HG03342 (cell line): Measurements from ENCODE around the gene ZNF516.
A peak's percentile ranks its signal among the peaks of the same experiment; 100 is the strongest.

Experiments
- ATAC-seq: cut with Tn5 transposase; IDR thresholded peaks from one replicate; pipeline ENCODE4 v1.9.1; 2021; ENCODE audit warnings: mild to moderate bottlenecking, moderate library complexity; ENCODE audit not compliant: unreplicated experiment

Gene ZNF516

DNA sequence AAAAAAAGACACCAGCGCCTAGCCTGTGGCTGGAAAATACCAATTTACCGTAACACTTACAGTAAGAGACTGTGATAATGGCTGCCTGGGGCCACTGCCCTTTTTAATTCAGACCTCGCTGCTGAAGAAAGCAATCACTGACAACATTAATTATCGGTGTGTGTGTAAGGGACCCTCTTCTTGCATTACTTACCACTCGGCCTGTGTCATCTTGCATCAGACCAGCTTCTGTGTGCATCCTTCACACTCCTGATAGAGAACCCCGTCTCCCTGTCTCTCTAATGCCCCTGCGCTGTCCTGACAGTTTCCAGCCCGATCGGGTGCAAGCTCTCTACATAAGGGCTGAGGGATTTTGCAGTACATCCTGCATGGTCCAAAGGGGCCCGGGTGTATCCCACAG lies 124.4 kb downstream of the ZNF516 start:
- no peak for ATAC-seq

DNA sequence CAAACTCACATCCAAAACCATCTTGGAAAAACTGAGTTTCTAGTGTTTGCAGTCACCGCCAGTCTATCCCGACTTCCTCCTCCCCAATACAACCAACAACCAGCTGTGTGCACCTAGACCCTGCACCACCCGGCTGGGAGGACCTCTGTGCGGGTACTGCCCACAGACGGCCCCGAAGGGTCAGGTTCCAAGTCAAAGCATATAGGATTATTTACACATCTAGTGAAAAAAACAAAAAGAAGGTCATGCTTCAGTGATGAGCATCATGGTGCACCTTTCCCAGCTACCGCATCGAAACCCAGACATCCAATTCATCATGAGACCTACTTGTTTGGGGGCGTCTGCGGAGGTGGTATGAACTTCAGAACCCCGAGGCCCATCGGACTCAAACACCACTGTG lies 124.8 kb downstream of the ZNF516 start:
- ATAC-seq, result no peak

DNA sequence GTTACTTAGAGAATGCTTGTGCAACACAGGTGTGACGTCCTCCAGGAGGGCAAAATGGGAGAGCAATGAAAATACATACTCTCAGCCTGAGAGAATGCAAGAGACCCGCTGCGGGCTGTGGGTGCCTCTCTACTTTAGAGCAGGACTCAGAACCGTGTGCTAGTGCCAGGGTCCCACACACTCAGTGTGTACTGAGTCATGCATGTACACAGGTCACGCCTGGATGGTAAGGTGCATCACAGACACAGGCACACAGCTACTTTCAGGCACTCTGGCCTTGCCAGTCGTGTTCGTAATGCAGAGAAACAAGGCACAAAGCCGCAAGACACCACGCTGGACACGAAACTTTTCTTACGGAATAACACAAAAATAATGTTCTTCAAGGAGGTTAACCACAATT lies 125.3 kb downstream of the ZNF516 start:
- ATAC-seq, result no peak

DNA sequence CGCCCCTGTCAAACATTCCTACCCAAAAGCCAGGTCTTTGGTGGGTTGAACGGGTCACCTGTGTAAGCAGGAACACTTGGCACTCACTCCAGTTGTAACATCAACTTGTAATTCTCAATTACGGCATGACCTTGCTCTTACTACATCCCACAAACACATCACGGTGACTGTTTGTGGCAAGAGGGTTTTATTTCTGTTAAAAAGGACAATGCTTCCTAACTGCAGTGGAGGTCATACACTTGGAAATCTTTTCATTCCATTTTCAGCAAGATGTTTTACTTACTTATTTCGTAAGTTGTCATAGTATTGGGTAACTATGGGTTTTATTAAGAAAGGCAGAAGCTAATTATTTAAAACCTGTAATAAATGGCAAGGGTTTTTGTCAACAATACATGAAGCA lies 126.1 kb downstream of the ZNF516 start:
- no peak for ATAC-seq

DNA sequence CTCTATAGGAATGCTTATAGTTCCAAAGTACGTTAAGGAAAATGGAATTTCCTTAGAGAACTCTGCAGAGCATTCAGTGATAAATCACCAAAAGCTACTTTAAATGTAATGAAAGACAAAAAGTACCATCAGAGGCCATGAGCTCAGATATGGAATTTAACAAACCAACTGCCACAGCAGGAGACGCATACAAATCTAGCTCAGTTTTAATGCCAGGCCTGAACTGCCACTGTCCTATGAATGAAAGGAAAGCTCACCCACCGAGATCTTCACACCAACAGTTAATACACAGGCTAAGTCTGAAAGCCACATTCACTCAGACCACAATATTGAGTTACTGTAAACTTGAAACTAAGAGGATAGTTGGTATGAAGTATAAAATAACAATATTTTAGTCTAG lies 126.8 kb downstream of the ZNF516 start:
- no peak for ATAC-seq

DNA sequence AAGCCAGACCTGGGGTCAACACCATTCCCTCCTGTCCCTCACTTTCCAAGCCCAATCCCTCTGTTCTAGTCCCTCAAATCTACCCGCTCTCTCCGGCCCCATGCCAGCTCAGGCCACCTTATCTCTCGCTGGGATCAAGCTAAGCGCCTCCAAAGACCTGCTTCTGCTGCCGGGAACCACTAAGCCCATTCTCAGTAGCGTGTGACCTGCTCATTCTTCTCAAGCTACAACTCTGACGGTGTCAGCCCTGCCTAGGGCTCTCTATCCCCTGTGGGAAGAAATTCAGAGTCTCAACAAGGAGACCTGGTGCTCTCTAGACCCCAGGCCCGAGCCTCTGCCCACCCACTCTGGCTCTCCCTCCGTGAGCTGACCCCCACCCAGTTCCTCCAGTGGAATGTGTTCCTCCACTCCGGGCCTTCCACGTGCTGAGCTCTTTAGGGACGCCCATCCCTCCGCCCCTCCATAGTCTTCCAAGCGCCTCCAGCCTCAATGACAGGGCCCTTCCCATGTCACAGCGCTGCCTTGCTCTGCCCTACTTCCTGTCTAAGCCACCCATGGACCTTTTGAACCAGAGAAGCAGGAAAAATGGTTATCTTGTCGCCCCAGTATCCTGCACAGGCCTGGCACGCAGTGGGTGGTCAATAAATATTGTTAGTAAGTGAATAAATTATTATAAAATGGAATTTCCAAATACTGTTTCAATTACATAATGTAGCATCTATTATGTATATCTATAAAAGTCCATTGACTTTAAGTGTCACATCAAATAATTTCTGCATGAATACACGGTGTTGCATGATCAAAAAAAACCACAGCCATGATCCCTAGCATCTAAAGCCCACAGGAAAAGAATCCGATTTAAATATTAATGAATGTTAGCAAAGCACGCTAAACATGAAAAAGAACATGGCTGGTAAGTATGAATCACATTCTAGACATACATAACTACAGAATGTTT lies 127.6 kb downstream of the ZNF516 start:
- no peak for ATAC-seq

DNA sequence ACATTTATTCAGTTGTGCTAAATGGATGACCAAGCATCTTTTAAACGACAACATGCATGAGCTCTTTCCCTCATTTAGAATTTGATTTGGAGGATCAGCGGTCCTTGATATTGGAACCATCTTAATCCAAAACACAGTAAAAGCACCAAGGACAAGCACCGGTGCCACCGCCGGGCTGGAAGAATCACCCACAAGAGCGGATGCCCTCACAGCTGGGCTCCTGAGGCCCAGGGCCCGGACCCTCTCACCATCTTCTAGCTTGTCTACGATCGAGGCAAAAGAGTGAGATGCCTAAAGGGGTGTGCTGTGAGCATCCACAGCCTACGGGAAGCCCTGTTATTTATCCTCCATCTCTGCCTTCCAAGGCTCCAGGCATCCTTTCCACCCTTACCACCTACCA lies 129.5 kb downstream of the ZNF516 start:
- no peak for ATAC-seq

DNA sequence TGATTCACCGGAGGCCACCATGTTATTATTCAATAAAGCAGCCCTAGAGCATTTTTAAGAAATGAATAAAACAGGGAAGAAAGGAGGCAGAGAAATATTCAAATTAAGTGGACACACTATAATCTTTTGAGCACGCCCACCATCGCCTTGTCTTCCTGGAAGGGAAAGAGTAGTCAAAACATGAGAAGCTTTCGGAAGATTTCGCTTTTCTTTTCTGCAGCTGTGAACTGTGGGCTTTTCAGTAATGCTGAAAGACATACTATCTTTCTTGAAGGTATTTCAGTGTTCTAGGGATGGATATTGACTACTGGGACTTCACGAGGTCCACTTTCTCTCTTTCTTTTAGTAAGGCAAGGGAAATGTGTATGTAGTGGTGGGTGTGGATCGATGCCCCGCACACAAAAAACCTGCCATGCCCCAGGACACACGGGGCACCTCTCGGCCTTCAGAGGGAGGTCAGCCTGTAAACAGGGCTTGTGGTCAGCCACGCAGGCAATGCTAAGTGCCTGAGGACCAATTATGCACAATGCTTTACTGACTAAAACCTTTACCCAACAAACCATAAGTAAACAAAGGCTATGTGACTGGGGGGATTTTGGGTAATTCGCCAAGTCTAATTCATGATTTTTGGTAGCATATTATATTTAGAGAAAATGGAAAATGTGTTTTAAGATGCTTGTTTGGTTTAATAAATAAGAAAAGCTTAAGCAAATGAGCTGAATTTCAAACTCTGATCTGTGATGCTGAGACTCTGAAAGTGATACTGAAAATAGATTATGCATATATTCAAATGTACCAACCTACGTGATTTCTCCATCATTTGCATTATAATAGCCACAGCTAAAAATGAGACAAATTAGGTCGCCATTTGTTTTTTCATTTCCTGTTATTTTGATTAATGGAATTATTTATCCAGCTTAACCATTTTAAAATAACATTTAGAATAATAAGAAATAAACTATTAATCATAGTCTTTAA lies 130.5 kb downstream of the ZNF516 start:
- peak; percentile 73 for ATAC-seq

DNA sequence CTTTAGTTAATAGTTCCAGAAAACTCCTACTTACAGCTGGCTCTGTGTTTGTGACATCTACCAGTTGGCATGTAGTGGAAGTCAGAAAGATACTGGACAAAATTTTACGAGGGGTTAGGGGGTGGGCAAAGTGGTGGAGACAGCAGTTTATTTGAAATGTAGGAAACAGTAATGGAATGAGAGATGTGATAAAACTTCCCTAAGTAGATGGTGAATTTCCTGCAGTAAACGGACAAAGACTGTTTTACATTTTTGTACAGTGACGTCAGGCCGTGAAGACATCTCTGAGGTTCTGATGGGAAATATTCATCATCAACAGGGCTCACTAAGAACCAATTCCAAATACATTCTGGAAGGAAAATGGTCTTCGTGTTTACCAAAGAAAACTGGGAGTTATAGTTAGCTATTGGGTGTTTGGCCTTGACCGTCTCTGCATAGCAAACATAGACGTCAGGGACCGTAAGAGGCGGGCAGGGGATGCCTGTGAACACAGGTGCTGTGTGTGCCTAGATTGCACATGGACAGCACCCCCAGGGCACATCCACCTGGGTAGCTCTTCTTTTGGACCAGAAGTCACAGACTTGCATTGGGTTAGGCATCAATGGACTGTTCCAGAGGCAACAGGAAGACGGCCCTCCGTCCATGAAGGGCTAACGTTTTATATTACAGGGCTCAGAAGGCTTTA lies 131.5 kb downstream of the ZNF516 start:
- ATAC-seq, result no peak

DNA sequence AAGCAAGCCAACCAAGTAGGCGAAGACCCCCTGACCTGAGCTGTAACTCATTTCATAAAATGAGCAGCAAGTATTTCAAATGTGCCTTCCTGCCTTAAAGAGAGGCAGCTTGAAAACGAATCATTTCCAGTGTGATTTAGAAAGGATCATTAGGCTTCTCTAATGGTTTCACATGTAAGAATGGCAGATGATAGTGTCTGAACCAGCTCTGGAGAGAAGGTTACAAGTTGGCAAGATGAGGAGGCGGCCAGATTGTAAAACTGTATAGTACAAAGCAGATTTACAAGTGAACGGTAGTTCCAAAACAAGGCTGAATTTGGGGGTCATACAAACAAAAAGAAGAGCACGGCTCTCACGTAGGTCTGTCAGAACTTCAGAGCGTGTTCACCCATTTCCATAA lies 132.4 kb downstream of the ZNF516 start:
- no peak for ATAC-seq

DNA sequence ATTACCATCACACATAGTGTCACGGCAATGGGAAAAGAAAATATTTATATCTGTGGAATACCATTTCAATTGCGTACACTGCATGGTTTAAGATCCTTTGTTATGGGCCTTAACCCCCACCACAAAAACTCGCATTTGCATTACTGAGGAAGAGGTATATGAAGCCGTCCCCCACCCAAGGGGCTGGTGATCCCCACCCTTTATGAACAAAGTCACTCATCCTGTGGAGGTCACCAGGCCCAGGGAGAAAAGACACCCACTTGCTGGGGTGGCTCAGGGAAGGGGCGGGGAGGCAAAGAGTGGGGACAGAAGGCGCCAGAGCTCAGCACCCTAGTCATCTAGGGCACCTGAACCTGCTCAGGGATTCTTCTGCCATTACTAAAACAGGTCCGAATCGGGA lies 133.8 kb downstream of the ZNF516 start:
- ATAC-seq, result no peak

DNA sequence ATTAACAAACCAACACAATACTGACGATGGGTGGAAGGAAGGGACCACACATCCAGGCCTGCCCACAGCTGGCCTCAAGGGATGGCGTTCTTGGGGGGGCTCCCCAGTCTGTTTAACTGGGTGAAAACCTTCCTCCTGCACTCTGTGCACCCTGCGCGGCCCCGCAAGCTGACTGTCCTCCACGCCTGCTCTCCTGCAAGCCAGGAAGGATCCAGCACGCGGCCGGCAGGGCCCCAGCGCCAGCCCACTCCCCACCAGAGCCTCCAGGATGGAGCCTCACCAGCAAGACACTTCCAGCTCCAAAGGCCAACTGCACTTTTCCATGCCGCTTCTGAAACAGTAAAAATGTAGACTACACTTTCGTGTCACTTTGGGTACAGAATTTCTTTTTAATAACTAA lies 135.1 kb downstream of the ZNF516 start:
- no peak for ATAC-seq

DNA sequence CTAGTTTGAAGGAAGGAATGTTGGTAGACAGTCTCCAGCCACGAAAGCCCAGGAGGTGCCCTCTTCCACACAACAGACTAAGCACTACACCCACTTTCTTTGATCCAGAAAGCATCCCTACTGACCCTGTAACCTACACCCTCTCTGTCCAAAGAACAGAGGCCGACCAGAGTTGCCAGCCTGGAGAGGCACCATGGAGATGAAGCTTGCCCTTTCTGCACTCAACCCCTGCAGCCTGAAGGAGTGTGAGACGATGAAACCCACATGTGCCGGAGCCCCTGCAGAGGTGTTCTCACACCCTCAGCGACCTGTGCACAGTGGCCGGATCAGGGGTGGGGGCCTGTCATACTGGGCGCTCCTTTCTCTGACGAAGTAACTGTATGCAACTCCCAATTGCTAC lies 136.3 kb downstream of the ZNF516 start:
- no peak for ATAC-seq

DNA sequence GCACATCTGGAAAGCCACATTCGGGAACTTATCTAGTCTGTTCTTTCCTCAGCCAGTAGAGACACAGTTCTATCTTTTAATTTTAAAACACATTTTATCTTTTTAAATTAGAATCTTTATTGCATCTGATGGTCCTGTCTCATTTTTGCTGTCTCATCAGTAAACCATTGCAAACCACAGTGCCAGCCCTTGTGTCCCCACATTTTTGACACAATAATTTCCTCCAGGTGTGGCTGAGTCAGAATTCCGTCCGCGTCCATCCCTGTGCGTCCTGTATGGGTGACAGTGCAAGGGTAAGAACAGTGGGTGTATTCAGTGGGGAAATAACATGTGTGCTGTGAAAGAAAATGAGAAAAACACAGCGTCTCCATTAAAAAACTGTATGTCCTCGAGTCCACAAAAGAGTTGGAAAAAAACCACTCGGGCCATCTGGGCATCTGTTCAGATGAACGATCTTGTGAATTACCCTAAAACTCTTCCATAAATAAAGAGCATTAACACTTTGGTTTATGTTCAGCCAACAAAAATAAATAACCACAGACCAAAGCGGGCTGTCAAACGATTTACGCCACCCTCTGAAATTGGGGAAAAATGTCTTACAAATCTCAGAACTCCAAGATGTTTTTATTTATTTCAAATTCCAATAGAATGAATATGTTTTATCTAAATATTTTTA lies 137.3 kb downstream of the ZNF516 start:
- ATAC-seq, result no peak

DNA sequence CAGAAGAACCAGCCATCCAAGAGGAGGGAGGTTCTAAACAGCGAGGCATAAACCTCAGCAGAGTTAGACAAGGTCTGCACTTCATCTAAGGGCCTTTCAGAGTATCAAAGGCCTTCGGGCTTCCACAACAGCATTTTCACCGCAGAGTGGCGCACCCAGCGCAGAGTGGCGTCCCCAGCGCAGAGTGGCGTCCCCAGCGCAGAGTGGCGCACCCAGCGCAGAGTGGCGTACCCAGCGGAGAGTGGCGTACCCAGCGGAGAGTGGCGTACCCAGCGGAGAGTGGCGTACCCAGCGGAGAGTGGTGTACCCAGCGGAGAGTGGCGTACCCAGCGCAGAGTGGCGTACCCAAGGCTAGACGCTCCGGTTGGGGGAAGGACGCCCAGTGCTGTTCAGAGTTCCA lies 137.9 kb downstream of the ZNF516 start:
- ATAC-seq, result no peak

DNA sequence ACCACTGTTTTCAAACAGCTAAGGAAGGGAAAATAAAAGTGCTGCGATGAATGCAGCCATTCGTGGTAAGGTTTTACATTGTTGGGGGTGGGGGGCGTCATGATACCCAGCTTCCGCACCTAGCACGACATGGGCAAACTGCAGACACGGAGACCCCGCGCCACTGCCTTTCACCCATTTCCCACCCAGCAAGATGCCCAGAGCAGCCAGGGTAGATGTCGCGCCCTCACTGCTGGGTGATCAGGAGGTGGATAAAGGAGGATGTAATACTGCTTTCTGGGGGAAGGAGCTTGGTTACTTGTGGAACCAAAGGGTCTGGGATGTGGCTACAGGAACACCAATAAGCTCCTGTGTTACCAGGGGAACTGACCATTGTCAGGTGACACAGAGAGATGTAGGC lies 138.4 kb downstream of the ZNF516 start:
- no peak for ATAC-seq

DNA sequence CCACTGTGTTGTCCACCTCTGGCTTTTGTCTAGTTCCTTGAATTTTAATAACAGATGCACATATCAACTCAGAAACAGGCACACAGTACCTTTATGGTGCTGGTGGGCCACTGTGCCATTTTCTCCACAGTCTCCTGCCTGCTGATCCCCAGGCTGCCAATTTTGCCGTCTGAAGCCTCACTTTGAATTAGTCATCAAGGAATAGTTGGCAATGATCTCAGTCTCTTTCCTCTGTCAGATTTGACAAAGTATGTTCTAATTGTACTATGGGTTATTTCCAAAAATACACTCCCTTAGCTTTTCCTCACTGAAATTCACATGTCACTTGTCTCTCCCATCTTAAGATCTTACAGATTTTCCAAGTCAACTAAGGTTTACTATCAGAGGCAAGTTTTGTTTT lies 140.7 kb downstream of the ZNF516 start:
- ATAC-seq, result no peak

DNA sequence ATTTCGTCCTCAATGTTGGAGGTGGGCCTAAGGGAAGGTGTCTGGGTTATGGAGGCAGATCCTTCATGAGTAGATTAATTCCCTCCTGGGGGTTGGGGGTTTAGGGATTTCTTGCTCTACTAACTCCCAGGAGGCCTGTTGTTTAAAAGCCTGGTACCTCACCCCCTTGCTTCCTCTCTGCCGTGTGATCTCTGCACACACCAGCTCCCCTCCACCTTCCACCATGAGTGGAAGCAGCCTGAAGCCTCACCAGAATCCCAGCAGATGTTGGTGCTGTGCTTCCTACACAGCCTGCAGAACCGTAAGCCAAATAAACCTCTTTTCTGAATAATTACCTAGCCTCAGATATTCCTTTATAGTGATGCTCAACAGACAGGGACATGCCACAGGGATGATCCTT lies 141.5 kb downstream of the ZNF516 start:
- no peak for ATAC-seq

DNA sequence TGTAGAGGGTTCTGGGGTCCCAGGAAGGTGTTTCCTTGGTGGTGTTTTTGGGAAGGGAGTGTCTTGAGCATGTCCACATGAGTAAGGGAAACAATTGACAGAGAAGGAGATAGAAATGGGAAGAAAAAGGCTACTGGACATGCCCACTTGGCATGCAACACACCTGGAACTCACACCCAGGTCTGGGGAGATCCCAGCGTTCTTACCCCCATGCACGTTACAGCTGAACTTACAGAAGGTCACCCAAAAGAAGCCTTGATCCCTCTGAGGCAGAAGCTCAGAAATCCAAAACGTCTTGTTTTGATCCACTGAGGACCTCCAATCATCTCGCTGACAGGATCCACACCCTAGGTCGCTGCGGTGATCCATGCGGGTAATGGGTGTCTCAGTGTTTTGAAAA lies 142.0 kb downstream of the ZNF516 start:
- ATAC-seq, result no peak

DNA sequence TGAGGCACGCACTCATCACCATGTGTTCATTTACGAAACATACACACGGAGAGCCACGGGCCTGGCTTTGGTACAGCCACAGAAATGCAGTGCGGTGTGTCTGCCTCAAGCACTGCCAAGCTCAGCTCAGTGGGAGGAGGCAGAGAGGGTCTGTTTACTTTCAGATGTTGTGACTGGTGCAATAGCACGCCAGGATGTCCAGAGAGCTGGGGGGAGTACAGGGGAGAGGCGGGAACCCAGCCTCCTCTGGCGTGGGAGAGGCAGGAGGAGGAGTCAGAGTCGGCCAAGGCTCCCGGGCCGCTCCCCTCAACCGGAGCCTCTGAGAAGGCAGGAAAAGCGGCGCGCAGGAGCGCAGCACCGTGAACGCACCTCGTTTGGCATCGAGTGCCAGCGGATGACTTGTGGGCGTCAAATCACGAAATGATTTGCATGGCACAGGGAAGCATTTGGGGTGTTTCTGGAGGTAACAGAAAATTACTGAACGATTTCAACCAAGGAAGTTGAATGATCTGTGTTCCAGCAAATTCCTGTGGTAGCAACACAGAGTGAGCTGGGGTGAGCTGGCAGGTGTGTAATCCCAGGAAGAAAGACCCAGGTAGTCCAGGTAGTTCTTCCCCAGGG lies 143.0 kb downstream of the ZNF516 start:
- no peak for ATAC-seq
